ENCODE data around the gene ARFIP2.

ARFIP2 gene

DNA sequence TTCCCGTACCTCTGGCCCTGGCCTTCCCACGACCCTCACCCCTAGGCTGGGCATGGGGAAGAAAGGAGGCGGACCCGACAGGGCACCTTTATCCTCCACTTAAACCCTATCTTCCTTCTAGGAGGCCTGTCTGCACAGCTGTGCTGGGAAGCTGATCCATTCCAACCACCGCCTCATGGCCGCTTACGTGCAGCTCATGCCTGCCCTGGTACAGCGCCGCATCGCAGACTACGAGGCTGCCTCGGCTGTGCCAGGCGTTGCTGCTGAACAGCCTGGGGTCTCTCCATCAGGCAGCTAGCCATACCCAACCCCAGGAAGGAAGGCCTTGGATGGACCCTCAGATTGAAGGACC lies 769 bp upstream of the ARFIP2 start:
- no peak for DNase-seq

DNA sequence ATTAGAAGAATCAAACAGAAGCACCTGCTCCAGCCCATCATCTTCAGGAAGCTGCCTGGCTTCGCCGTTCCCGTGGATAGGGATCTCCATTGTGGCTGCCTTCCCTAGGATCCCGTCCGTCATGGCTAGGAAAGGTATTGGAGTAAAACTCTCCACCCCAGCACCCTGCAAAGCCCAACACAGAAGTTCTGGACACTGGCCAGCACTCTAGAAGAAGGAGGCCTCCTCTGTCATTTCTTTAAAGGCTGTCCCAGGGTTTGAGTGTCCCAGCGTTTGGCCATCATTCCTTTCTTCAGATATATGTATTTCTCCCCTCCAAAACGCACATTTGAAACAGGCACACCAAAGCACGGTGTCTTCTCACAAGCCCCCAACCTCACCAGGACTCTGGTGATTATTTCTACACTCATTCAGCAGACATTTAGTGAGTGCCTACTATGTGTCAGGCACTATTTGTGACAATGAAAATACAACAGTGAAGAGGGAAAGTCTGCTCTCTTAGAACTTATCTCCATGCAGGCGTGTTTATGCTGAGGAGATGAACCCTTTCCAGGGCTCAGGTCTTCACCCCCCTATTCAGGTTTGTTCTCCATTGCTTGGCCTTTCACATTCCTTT lies 724 bp downstream of the ARFIP2 start:
- DNase-seq, result no peak

DNA sequence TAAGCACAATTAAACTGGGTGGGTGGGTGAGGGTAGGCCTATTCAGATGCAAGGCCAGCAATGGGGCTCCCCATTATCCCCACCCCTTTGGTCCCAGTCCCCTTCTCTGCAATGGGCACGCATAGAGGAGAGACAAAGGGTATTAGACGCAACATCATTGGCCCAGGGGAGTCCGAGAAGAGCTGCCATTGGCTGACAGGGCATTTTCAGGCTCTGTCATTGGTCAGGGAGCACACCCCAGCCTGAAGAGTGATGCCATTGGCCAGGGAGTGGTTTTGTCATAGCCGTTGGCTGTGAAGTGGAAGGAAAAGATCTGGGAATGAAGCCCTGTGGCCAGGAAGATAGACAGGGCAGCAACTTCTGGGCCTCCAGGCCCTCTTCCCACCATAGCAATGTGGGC lies 4.6 kb downstream of the ARFIP2 start:
- no peak for DNase-seq

DNA sequence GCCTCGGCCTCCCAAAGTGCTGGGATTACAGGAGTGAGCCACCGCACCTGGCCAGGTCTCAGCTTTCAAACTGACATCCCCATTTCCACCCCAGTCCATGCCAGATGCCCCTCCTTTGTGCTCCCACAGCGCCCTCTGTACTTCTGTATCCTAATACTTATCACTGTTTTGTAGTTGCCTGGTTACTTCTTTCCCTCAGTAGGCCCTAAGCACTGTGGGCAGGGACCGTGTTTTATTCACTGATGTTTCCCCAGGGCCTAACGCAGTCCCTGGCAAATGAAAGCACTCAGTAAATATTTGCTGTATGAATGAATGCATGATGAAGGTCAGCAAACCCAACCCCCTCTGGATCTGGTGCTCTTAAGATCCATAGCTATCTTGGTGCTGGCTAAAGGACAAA lies 5.2 kb downstream of the ARFIP2 start:
- DNase-seq, result no peak

DNA sequence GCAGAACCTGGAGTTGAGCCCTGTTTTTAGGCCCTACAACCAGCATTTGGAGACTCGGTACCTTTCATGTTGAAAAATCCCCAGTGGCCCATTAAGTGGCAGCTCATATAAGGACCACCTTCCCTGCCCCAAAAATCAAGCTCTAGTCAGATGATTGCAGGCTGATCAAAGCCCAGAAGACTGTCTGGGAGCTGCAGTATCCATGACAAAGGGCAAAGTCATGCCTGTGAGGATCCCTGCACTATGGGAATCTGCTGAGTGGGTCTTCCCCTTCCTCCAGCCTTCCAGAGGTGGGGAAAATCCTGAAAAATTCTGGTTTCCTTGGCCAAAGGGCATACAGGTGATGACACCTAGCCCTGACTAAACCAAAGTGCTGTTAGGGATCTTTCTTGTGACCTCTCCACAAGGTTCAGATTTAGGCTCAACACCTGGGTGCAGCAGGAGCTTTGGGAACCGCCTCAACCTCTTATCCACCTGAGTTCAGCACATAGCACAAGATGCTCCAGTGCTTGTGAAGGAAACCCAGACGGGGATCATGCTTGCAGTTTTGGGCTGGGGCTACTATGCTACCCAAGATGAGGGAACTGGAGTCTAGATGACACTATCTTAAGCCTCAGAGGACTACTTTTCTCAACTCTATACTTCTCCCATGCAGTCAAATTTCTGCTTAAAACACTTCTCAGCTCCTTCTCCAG lies 6.2 kb downstream of the ARFIP2 start:
- DNase-seq, result no peak

DNA sequence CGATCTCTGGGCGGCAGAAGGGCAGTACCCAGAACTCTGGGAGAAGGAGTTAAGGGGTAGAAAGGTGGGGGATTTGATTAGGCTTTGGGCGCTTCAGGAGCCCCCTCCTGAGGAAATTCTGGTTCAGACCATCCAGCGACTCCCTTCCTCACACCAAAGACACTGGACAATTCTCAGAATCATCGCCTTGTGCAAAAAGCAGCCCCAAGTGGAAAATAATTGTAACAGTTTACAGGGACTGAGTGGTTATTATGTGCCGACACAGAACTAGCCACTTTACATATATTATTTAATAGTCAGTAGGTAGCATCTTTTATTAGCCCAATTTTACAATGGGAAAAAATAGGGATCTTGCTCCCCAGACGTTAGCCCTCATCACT lies 6.7 kb downstream of the ARFIP2 start:
- DNase-seq, result no peak

DNA sequence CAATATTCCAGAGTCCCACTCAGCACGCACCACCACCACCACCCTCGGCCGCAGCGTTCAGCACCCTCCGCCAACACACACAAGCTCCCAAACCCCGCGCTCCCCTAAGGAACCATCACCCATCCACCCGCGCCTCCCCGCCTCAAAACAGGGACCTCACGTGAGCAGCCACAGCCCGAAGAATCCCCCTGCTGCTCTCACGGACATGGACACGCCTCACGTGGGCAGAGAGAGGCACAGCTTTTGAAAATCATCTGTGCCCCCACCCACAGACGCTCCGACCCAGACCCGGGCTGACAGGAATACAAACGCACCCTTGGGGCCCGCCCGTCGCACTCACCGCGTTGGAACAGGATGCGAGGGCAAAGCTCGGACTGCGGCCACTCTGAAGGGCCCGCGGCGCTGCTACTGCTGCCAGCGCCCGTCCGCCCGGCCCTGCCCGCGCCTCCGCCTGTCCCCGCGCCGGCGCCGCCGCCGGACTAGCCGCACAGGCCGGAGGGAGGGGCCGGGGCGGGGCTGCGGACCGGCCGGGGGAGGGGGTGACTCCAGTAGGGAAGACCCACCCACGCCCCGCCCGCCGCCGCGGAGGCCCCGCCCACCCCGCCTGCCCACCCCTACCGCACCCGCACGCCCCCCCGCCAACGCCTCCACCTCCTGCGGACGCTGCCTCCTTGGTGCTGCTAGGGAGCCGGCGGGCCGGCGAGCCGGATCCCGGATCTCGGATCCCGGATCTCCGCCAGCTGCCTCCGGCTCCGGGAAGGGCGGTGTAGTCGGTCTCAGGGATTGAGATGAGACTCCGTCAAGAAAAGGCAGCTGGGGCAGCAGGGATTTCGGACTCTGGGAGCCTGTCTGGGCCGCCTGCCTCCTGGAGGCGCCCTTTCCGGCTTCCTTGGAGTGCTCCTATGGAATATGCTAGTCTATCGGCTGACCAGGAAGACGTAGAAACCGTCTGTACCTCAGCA lies 7.4 kb downstream of the ARFIP2 start, which contains the start of gene TRIM3:
TSS of gene TRIM3 (minus strand) at position 491 of the 962 bp plus-strand sequence. CDS start 8,246 bp downstream, outside the sequence.
- DNase-seq, result peak; percentile 27 to 92 (median 81)

DNA sequence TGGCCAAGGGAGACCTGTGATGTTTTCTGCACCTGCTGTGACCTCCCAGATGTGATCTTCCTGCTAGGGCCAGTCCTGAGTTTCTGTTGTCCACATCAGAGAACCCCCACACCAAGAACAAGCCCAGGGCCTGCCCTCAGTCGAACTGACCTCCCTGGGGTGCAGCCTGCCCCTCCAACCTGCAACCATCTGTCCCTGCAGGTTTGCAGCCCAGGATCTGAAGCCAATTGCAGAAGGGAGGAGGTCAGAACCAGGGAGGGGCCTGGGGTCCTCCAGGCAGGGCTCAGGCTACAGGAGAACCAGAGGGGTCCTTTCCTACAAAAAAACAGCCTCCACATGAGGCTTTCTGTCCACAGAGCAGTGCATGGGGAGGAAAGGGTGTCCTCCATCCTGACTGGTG lies 8.2 kb downstream of the ARFIP2 start:
- peak in 2 of 14 donors; percentile 11 to 56 for DNase-seq

DNA sequence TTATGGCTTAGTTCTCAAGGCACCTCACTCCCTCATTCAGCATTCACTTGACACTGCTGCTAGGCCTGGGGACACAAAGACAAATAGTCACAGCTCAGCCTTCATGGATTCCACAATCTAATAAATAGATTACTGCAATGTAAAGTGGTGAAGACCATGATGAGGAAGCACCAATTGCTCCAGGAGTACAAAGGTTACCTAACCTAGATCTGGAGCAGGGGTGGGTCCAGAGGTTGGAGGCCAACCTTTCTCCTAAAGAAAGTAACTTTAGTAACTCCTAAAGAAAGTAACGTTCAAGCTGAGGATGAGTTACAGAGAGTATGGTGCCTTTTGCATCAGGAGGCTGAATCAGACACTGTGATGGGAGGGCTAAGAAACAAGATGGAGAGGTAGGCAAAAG lies 11.5 kb downstream of the ARFIP2 start:
- no peak for DNase-seq

DNA sequence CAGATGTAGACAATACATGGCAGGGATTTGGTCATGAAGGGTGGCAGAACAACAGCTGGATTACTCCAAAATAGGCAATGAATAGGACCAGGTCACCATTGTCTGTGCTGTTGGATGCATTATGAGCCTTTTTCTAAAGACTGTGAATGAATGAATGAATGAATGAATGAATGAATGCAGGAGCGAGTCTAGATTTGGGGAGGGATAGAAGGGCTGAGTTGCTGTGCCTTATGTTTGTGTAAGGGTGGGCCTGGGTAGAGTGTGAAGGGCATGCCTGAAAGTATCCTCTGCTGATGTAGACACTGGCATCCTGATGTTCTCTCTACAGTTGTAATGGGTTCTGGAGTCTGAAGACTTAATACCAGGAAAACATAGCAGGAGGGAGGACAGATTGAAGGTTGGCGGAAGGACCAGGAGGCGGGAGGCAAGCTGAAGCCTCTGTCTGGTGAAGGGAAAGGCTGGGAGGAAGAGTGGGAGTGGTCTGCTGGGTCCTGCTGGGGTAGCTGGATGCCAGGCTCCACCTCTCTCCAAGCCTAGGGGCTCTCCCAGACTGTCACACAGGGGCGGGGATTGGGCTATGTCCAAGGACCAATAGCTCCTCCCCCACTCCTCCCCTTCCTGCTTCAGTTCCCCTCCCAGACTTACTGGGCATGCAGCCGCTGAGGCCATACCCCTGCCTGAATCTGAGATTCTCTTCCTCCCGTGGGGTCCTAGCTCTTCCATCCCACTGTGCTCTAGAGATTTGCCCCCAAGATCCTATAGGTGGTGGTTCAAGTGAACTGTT lies 12.2 kb downstream of the ARFIP2 start:
- DNase-seq, result peak in 13 of 14 donors; percentile 7 to 85 (median 71)

DNA sequence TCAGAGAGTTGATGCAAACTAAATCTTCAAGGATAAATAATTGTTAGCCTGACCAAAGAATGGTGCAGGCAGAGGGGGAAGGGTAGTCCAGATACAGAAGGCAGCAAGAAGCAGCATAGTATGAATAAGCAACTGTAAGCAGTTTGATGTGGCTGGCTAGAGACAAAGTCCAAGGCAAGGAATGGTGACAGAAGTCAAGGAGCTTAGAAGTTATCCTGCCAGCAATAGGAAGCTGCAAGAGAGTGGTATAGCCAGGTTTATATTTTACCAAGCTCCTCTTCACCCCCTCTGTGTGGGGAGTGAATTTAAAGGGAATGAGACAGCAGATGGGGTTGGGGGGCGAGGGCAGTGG lies 22.1 kb downstream of the ARFIP2 start:
- no peak for DNase-seq

DNA sequence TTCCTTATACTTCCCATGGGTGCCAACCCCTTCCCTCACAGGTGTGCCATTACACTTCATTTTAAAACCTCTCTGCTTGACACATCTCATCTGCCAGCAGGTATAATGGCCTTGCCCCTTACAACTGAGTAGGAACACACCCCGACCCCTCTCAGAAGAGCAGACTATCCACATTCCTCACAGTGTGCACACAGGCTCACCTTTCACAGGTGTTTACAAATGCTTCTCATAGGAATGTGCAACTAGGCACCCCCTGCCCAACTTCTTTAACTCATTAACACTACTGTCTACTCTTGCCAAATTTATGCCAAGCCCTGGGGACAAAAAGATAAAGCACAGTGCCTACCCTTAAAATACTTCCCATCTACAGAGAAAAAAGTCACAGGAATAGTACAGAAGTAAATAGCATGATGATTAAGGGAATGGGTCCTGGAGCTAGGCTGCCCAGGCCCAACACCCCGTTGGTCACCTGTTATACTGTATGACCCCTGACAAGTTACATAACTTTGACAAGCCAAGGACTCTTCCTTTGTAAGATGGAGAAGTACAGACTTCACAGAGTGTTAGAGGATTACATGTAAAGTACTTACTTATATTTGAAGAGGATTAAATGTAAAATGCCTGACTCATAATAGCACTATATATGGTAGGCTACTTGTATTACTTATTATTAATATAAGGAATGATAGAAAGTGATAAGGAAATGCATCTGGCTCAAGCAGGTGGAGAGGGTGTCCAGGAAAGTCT lies 22.6 kb downstream of the ARFIP2 start:
- DNase-seq, result no peak

DNA sequence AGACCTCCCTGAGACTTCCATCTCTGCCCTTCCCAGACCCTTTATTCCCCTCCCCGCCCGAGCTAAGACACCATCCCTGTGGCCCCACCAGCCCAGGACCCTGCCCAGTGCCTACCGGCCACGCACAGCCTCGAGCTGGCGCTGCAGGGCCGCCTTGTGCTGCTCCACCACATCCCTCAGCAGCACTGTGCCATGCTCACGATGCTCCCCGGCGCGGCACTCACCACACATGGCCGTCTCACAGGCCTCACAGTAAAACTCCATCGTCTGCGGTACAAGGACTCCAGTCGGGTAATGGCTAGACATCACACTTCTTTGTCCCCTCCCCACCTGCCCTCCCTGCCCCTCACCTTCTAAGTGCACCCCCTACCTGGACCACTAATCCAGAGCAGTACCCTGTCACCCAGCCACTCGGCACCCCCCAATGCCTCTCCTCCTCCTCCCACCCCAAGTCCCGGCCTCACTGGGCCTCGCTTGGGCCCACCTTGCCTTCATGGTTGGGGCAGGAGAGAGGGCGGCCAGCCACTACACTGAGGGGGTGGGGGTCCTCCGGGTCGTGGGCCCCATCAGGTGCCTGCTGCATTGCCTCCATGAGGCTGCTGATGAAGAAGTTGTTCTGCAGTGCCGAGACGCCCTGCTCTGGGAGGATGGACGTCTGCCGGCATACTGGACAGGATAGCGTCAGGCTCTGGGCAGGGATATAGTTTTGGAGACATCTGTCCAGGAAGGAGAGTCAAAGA lies 23.4 kb downstream of the ARFIP2 start:
- no peak for DNase-seq

DNA sequence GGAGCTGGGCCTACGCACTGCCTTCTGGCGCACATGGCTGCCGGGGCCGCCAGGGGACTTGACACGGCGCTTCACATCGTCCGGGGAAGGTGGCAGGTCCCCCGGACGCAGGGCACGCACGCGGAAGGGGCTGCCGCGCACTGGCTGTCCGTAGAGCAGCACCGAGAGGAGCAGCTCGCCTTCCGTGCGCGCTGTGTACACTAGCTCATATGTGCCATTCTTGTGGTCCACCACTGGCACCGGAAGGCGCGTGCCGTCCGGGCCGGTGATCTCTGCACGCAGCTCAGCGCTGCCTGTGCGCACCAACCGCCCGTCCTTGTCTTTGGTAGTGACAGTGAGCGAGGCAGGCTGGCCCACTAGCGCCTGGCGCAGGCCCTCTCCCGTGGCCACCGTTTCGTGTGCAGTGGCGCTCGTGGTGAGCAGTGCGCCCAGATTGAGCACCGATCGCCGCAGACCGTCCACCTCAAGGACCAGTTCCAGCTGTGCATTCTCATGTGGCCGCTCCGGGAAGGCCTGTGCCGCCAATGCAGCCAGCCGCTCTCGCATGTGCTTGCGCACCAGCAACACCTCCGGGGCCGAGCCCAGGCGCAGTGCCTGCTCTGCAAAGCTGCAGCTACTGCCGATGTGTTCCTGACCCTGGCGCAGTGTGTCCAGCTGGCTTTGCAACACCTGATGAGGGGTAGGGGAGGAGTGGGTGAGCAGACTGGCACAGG lies 24.6 kb downstream of the ARFIP2 start:
- no peak for DNase-seq

DNA sequence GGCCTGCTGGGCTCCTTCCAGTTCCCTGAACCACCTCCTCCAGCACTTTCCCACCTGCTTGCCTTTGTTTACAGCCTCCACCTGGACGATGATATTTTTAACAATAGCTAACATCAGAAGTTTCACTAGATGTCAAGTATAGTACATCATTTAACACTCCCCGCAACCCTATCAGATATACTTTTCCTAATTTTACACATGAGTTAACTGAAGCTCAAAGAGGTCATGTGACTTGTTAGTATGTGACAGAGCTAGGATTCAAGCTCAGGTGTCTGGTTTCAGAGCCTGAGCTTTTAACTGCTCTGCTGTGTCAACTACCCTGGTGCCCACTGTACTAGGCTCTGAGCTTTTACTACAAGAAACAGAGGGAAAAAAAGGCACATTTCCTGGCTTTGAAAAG lies 26.1 kb downstream of the ARFIP2 start:
- DNase-seq, result no peak

DNA sequence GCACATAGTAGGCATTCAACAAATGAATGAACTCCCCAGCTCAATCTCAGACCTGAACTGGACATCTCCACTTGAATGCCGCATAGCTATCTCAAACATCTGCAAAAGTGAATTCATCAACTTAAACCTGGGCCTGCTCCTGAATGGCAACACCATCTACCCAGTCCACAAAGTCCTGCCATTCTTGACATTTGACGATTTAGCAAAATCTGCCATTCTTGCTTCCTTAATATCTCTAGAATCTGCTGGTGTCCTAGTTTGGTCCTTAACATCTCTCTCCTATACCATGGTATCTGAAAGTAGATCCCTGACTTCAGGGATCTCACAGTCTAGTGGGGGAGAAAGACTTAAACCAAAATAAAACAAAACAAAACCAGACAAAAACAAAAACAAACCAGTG lies 28.0 kb downstream of the ARFIP2 start:
- no peak for DNase-seq

DNA sequence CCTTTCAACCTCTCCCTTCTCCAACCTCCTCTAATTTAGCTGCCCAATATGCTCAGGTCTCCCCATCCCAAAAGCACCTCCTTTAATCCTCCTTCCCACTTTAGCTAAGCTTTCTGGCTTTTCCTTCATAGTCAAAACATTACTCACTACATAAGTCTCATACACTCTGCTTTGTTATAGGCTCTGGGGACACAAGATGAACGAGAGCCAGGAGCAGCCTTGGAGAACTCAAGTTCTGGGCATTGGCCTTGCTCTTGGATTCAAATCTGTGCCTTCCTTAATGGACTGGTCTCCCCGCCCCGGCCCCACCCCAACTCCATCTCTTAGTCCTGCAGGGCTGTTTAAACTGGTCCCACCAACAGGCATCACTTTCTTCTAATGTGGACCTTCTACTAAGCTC lies 28.9 kb downstream of the ARFIP2 start:
- no peak for DNase-seq

DNA sequence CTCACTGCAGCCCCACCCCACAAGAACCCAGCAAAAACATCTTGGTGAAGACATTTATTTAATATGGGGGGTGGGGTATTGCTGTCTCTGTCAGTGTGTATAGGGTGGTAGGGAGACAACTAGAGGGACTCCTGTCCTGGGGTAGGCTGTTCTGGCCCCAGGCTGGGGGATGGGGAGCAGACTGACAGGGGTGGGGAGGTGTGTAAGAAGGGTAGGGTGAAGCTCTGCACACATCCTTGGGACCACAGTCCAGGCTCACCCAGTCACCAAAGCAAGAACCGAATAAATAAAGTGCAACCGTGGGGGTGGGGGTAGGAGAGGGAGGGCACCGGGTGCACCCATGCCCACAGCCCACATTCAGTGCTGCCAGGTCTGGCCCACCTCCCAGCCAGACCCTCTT lies 32.6 kb downstream of the ARFIP2 start:
- no peak for DNase-seq

DNA sequence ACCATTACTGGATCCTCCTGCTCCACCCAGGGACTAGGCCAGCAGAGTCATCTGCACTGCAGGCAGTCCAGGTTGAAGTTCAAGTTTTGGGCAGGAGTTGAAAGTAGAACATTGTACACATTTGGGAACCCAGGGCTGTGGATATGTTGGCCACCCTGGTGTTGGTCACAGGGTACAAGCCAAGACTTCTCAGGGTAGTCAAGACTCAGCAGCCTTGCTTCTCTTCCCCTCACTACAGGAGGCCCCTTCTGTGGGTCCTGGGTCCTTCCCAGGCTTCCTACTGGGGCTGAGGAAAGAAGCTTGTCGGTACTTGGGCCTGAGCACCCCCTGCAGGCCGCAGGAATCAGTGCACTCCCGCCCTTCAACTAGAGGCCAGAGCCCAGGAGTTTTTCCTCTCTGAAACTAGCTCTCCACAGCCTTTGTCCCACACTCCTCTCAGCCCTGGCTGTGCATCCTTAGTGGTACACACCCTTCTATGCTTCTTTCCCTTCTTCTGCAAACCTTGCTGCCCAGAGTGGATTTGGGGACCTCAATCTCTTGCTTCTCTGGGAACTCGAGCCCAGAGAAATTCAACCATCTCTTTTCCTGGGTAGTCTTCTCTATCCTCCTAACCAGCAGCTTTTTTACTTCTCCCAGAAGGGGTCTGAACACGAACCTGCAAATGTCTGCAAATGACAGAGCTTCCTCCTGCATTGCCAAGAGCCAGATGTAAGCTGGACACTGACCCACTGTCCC lies 37.7 kb downstream of the ARFIP2 start:
- DNase-seq, result peak in 12 of 14 donors; percentile 13 to 62 (median 29)

DNA sequence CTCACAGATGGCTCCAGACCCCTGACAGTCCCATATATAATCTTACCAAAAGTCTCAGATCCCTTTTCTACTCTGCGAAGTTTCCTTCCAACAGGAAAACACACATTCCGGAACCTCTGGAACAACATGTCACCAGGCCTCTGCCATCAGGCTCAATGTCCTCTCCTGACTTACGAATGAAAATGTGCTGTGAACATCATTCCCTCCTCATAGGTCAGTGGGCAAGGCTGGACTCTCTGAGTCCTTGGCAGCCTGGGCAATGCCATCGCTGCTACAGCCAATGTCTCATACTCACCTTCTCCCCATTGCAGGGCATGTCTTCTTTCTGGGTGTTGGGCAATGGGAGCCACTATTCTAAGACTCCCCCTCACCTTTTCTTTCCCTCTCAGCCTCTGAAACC lies 38.7 kb downstream of the ARFIP2 start:
- DNase-seq, result no peak

Data from C1 segment of cervical spinal cord (tissue), 14 donors.